ENCODE results near the gene GARIN5A.
A peak's percentile ranks its signal among the peaks of the same experiment; 100 is the strongest.

The GARIN5A gene

GRCh38 chr19:50476224-50476906, at the start of gene GARIN5A, which contains the start of gene EMC10:
Gene GARIN5A, minus strand, starts transcription at chr19:50476848. Its CDS starts 460 bp downstream, at chr19:50476388.
Gene EMC10, plus strand, starts transcription at chr19:50476507. Its CDS starts 38 bp downstream, at chr19:50476545.
- DNase-seq = peak; percentile 47

- DNase-seq = no peak
These were observed 46.2 kb upstream of the GARIN5A start for GRCh38 chr19:50522881-50523280.

- no peak for DNase-seq
These were observed 44.3 kb upstream of the GARIN5A start for GRCh38 chr19:50520822-50521465.

DNA sequence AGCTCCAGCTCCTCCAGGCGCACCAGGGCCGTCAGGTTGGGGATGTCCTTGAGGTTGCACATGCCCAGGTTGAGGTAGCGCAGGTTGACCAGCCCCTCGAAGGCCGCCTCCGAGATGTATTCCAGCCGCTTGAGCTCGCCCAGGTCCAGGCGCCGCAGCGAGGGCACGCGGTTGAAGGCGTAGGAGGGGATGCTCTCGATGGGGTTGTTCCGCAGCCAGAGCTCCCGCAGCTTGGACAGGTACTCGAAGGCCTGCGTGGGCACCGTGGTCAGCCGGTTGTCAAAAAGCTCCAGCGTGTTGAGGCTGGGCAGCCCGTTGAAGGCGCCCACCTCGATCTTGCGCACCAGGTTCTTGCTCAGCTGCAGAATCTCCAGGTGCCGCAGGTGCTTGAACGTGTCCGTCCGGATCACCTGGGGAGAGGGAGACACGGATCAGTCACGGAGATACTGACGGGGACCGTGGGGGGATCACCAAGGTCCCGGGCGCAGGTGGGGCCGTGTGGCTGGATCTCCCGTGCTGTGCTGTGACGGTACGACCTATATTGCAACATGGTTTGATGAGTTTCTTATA, 42.4 kb upstream of the GARIN5A start:
- no peak for DNase-seq

GRCh38 chr19:50518091-50519005, 41.7 kb upstream of the GARIN5A start:
- no peak for DNase-seq

- no peak for DNase-seq
These were observed 41.0 kb upstream of the GARIN5A start for GRCh38 chr19:50517704-50518075.

- DNase-seq = no peak
These were observed 40.5 kb upstream of the GARIN5A start for GRCh38 chr19:50516964-50517703.

DNA sequence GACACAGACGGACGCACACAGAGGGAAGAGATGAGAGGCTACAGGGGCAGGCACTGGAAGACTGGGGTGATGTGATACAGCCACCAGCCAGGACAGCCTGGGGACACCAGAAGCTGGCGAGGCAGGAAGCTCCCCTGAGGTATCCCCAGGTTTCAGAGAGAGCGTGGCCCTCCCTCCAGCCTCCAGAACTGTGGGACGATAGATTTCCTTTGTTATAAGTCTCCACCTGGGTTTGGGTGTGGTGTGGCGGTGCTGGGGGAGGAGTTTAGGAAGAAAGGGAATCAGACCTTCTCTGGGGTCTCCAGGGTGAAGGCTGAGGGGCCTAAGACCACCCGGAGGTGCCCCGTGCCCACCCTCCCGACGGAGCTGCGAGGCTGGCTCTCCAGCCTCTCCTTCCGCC, 39.8 kb upstream of the GARIN5A start:
- no peak for DNase-seq

DNA sequence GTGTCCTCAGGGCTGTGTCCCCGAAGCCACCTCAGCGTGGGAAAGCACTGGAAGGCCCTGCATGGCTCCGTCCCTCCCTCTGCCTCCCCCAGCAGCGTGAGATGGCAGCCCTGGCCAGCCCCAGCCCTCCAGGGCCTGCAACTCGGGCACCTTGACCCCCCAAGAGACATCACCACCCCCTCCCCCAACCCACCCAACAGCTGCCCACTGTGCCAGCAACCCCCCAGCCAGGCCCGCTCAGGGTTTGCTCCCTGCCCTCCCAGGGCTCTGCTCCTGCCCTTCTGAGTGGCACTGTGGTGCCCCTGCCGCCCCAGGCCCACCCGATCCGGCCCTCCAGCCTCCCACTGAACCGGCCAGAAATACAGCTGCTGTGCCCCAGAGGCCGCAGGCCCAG, 38.5 kb upstream of the GARIN5A start:
- DNase-seq = no peak

- no peak for DNase-seq
These were observed 37.9 kb upstream of the GARIN5A start for GRCh38 chr19:50514346-50515167.

DNA sequence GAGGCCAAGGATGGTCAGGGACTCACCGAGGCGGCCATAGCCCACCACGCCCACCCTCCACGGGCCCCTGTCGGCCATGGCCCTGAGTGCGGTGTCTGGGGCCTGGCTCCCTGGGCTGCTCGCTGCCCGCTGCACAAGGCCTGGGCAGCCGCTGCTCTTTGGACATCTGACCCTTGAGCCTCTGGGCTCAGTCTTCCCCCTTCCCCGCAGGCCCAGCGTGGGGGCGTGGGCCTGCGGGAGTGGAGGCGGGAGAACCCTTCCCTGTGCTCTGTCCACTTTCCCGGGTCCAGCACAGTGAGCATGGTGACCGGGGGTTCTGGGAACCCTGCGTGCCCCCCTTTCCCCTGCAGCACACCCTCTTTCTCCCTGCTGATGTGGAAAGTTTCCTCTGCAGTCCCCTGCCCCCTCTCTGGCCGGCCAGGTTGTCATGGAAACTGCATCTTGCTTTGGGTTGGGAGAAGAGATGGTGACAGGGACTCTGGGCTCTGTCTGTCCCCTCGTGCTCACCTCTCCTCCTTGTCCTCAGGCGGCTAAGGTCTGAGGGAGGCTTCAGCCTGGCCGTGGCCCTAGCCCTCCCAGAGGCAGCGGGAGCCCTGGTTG, 37.2 kb upstream of the GARIN5A start, which contains the start of gene ASPDH:
Gene ASPDH (minus strand): TSS at position 168 of the 600 bp plus-strand sequence. CDS start 90 bp downstream, at position 78.
- DNase-seq = peak; percentile 7

DNA sequence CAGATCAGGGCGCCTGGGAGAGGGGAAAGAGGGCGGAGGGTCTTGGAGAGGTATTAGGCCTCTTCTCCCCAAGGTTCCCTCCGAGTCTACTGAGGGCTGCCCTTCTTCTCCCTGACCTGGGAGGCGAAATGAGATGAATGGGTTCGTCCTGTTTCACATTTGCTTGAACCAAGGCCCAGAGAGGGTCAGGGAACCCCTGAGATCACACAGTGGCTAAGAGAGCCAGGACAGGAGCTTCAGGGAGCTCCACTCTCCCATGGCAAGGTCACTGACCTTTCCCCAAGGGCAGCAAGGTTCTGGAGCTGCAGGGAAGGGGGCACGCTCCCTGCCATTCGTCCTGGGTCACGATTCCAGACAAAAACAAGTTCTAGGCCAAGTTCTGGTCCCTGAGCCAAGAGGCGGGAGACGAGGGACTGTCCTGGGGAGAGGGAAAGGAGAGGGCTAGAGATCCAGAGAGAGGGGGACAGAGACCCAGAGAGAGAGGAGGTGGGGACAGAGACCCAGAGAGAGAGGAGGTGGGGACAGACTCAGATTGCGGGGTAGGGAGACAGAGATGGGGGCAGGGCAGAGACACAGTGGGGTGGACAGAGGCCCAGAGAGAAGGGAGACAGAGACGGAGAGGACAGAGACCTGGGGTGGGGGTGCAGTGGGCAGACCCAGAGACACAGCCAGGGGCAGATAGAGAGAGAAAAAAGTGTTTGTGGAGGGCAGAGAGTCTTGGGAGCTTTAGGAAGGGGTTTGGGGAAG, 36.5 kb upstream of the GARIN5A start:
- no peak for DNase-seq

DNA sequence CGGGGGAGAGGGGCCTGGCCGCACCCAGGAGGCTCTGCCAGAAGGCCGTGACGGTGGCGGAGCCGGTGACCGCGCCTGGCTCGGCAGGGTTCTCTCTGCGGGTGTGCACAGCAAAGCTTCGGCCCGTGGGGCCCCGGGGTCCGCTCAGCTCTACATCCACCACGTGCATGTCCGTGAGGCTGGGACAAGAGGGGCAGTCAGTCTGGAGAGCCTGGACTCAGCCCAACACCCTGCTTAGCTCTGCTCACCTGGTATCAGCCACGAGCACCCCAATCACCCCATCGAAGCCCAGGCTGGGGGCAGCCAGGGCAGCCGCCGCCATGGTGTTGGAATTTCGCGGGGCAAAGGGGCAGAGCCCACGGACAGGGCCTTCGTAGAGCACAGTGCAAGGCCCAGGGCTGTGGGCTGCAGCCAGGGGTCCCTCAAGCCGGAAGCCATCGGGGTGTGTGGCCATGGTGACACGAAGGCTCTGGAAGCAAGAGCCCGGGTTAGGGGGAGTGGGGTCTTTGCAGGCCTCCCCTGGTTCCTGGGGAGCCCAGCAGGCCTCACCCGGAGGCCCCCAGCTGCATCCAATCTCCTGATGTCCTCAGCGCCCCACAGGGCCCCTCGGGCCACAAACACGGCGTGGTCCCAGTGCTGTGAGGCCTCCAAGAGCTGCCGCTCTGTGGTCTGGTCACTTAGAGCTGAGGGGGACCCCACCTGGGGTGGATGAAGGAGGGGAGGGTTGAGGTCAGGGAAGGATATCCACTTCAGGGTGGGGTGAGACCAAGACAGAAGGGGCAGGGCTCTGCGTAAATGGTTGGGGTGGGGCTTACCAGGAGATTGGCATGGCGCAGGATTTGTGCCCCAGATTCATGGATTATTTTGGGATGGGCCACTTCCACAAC, 35.7 kb upstream of the GARIN5A start:
- no peak for DNase-seq

DNA sequence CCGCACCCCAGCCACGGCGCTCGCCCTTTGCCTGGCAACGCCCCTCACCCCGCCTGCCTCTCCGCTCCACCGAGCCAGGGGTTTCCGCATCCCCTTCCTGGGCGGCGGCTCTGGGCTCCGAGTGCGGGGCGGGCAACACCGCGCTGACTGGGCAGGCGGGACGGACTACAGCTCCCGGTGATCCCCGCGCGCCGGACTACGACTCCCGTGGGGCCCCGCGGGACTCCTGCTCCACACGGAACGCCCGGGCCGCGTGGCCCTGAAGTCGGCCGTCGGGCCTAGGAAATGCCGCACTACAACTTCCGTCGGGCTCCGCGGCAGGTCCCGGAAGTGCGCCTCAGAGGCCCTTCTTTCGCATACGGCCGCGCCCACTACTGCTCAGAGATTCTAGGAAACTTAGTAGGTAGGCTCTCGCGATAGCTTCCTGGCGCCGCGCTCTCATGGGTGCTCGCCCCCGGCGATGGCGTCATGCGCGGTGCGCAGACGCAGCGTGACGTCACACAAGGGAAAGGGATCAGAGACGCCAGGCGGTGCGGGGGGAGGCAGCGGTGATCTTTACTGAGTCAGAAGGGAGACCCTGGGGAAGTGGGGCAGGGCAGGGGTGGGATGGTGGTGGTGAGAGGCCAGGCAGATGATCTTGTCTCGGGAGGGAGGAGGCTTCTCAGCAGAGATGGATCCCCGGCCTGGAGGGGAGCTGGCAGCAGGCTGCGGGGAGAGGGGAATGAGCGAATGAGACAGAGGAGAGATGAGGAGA, 34.6 kb upstream of the GARIN5A start, which contains the start of gene JOSD2:
Gene JOSD2 (minus strand): TSS at position 123 of the 754 bp plus-strand sequence. CDS start 760 bp downstream, outside the sequence.
- peak; percentile 100 for DNase-seq

DNA sequence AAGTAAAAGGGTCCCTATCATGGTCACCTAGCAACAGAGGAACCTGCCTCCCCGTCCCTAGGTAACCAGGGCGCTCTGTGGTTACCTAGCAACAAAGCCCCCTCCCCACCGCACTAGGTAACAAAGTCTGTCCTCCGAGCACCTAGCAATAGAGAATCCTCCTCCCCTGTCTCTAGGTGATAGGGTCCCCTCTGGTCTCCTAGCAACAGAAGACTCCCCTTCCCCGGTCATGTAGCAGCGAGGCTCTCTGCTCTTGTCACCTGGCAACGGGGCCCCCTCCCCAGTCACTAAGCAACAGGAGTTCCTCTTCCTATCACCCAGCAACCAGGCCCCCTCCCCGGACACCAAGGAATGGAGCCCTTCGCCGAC, 34.0 kb upstream of the GARIN5A start:
- no peak for DNase-seq

- DNase-seq = no peak
These were observed 33.5 kb upstream of the GARIN5A start for GRCh38 chr19:50510121-50510670.

DNA sequence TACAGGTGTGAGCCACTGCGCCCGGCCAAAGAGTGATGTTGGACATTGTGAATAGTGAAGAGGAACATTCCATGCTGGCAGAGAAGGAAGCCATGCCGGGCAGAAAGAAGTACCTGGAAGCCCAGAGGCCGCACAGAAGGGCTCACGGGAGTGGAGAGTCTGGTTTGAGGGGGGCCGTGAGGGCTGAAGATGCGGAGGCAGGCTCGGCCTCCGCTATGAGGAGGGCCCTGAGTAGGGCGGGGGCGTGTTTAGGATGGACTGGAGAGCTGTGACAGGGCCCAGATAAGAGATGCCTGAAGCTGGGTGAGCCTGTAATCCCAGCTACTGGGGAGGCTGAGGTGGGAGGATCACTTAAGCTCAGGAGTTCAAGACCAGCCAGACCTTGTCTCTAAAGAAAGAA, 32.7 kb upstream of the GARIN5A start:
- DNase-seq = no peak

DNA sequence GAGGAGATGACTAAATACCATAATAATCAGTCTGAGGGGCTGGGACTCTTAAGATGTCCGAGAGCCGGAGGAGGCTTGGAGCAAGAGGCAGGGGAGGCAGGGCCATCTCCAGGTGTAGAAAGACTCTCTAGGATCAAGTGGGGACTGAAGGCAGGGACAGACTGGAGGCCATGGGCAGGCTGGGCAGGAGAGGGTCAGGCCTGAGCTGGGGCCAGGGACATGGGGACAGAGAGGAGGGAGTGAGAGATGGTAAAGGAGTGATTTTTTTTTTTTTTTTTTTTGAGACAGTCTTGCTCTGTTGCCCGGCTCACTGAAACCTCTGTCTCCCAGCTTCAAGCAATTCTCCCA, 32.2 kb upstream of the GARIN5A start:
- DNase-seq = no peak

Measured in OCI-M1 (cell line).